HepG2 (cell line): Measurements from ENCODE around the gene MYBL2. TPM values are rescaled to one million over a fixed set of nuclear protein-coding genes. Genes with fewer than 3 reads are reported as not detected.

Source experiments
- ARNT2 ChIP-seq: sonication (generic); formaldehyde crosslinking; IDR thresholded peaks from 2 replicates; pipeline ENCODE4 v1.8.0; 2022; ENCODE audit warnings: mild to moderate bottlenecking, low read depth, missing genetic modification reagents, moderate library complexity
- CTCF ChIP-seq: sonication (generic); formaldehyde crosslinking; IDR thresholded peaks from 2 replicates; pipeline ENCODE4 v1.5.0; 2020; ENCODE audit warnings: mild to moderate bottlenecking, missing genetic modification reagents, moderate library complexity
- FOXC1 ChIP-seq: sonication (generic); formaldehyde crosslinking; IDR thresholded peaks from 2 replicates; pipeline ENCODE4 v1.8.0; 2022; ENCODE audit warnings: mild to moderate bottlenecking, missing genetic modification reagents, borderline replicate concordance
- HNRNPLL ChIP-seq: fragments of 200-400 bp; formaldehyde crosslinking; IDR thresholded peaks from 2 replicates; pipeline ENCODE4 v1.6.1; 2017; ENCODE audit warnings: mild to moderate bottlenecking, low read depth, low read length; ENCODE audit not compliant: poor library complexity, severe bottlenecking
- KDM4B ChIP-seq: sonication (generic); formaldehyde crosslinking; IDR thresholded peaks from 2 replicates; pipeline ENCODE4 v1.4.0; 2020; ENCODE audit warnings: missing genetic modification reagents
- PRDM10 ChIP-seq: sonication (generic); formaldehyde crosslinking; IDR thresholded peaks from 2 replicates; pipeline ENCODE4 v1.4.0; 2020; ENCODE audit warnings: low read depth, missing genetic modification reagents
- SMARCE1 ChIP-seq: fragments of 450-650 bp; IDR thresholded peaks from 2 replicates; pipeline ENCODE4 v1.6.1; 2017; ENCODE audit warnings: borderline replicate concordance
- SNRNP70 ChIP-seq: fragments of 200-400 bp; formaldehyde crosslinking; IDR thresholded peaks from 2 replicates; pipeline ENCODE4 v1.6.1; 2017; ENCODE audit warnings: mild to moderate bottlenecking, low read depth, low read length, moderate library complexity
- SRSF4 ChIP-seq: fragments of 200-400 bp; formaldehyde crosslinking; IDR thresholded peaks from one replicate; pipeline ENCODE4 v1.6.1; 2018; ENCODE audit warnings: mild to moderate bottlenecking, low read depth, low read length, moderate library complexity; ENCODE audit not compliant: poor library complexity, severe bottlenecking
- ZBTB33 ChIP-seq: sonication (generic); formaldehyde crosslinking; IDR thresholded peaks from 2 replicates; pipeline ENCODE4 v1.4.0; 2020; ENCODE audit warnings: missing genetic modification reagents
- ZFP36L1 ChIP-seq: sonication (generic); formaldehyde crosslinking; IDR thresholded peaks from 2 replicates; pipeline ENCODE4 v1.8.0; 2022; ENCODE audit warnings: mild to moderate bottlenecking, missing genetic modification reagents, moderate library complexity
- ZFP41 ChIP-seq: sonication (generic); formaldehyde crosslinking; IDR thresholded peaks from 2 replicates; pipeline ENCODE4 v1.4.0; 2020; ENCODE audit warnings: mild to moderate bottlenecking, missing genetic modification reagents, borderline replicate concordance
- ZNF224 ChIP-seq: sonication (generic); formaldehyde crosslinking; IDR thresholded peaks from 2 replicates; pipeline ENCODE4 v1.5.0; 2020; ENCODE audit warnings: mild to moderate bottlenecking, missing genetic modification reagents
- ZNF589 ChIP-seq: sonication (generic); formaldehyde crosslinking; conservative IDR thresholded peaks from 2 replicates; pipeline ENCODE4 v1.8.0; 2022; ENCODE audit warnings: mild to moderate bottlenecking, moderate library complexity, missing genetic modification reagents
- ZNF788 ChIP-seq: sonication (generic); formaldehyde crosslinking; IDR thresholded peaks from 2 replicates; pipeline ENCODE4 v1.5.0; 2020; ENCODE audit warnings: mild to moderate bottlenecking, missing genetic modification reagents, borderline replicate concordance
- polyA plus RNA-seq, 8 experiments: library from polyadenylated mRNA; depleted of rRNA in 3 of 8; stranded (reverse) in 7 of 8; unstranded in 1 of 8; fragments of >200 nt; fragmentation: Illumina TruSeq in 4 of 8; extraction: Trizol in 4 of 8; gene quantifications; 2 replicates each; pipeline versions ENCODE4 v1.2.1 to v1.2.3, GENCODE V29; 2011 to 2016; ENCODE audit warnings: low read depth in 4 of 8, missing spikeins in 1 of 8, mixed read lengths in 1 of 8; ENCODE audit not compliant: insufficient read depth in 1 of 8
- total RNA-seq, 5 experiments: library from RNA; depleted of rRNA; stranded (reverse); fragments of >200 nt; fragmentation: Illumina TruSeq; extraction: Trizol; gene quantifications; 2 replicates each; pipeline ENCODE4 v1.2.3, GENCODE V29; 2016; ENCODE audit warnings: low read depth in 1 of 5
- TF ChIP-seq, protein P1 (sequence below): IDR thresholded peaks from 2 replicates; pipeline ENCODE4 v1.6.1; 2016; ENCODE audit warnings: mild to moderate bottlenecking

MYBL2 gene
- total and polyA plus RNA-seq, 2 of the 13 experiments (the other 11 are each of a cell fraction or from before 2014, with no cell fraction given) = 11.9 to 66.2 TPM

- no peak for TF ChIP-seq PRDM10
- no peak for TF ChIP-seq ZNF224 (CRISPR knock-in tag)
- no peak for TF ChIP-seq ZFP41 (CRISPR knock-in tag)
- no peak for TF ChIP-seq SMARCE1
- no peak for TF ChIP-seq KDM4B (CRISPR knock-in tag)
- no peak for TF ChIP-seq ZBTB33 (CRISPR knock-in tag)
- TF ChIP-seq ZNF589 (CRISPR knock-in tag) = no peak
- no peak for TF ChIP-seq ZFP36L1
- no peak for TF ChIP-seq HNRNPLL
- no peak for TF ChIP-seq ZNF788 (CRISPR knock-in tag)
- peak; percentile 56; the same call in 1 of the 2 replicates for TF ChIP-seq FOXC1
- TF ChIP-seq SRSF4 = no peak
- TF ChIP-seq CTCF = 0 out of 2 replicates have a peak, but pooled peaks have one; percentile 14
- no peak for TF ChIP-seq SNRNP70
- TF ChIP-seq, protein P1, sequence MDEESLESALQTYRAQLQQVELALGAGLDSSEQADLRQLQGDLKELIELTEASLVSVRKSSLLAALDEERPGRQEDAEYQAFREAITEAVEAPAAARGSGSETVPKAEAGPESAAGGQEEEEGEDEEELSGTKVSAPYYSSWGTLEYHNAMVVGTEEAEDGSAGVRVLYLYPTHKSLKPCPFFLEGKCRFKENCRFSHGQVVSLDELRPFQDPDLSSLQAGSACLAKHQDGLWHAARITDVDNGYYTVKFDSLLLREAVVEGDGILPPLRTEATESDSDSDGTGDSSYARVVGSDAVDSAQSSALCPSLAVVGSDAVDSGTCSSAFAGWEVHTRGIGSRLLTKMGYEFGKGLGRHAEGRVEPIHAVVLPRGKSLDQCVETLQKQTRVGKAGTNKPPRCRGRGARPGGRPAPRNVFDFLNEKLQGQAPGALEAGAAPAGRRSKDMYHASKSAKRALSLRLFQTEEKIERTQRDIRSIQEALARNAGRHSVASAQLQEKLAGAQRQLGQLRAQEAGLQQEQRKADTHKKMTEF (CRISPR knock-in tag) = 0 out of 2 replicates have a peak, but pooled peaks have one; percentile 26
- no peak for TF ChIP-seq ARNT2 (CRISPR knock-in tag)
These were observed 72.3 kb downstream of the MYBL2 start (continued) for GRCh38 chr20:43739148-43739749.
